ENCODE data around the gene NCAM1.

The NCAM1 gene

DNA sequence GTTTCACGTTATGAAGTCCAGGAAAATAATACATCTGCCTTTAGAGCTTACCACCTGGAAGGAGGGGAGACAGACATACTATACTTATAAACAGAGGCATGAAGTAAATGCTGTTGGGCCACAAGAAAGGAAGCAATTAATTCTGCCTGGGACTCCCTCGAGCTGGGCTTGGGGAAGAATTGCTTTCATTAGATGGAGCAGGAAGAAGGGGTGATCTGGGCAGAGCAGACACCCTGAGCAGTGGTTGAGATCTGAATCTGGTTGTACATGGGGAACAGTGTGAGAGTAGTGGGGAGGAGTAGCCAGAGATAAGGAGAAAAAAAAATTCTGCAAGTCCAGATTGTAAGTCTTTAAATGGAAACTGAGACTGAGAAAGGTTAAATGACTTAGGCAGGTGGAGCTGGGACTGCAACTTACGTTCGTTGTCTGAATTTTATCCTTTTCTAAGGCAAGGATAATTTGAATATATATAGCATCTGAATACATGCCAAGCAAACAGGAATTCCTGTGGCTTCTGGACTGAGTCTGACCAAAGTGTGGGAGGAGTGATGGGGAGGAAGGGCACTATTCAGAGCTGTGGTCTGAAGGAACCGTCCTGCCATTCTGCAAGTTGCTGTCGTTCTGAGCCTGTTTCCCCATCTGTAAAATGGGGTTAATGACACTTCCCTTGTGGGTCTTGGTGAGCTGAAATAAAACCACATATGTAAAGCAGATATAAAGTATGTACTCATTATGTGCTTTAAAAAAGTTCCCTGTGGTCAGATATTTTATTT is 7.9 kb downstream of the NCAM1 start:
- no peak for DNase-seq (ENCODE audit: low spot score)

DNA sequence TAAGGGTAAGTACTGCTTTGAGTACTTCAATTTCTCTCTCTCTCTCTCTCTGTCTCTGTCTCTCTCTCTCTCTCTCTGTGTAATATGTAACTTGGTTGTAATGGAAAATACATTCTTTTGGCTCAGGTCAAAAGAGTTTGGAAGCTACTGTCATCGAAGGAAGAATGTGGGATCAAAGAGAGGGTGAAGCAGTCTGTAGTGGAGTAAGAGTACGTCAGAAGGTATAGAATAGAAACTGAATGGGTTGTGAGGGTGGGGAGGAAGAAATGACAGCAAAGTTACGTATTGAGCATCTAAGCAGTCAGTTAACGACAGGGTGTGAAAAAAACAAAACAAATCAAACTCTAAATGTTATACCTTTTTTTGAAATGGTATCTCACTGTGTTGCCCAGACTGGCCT is 10.0 kb downstream of the NCAM1 start:
- DNase-seq (ENCODE audit: low spot score) = no peak

- no peak for DNase-seq (ENCODE audit: low spot score)
Measured at GRCh38 chr11:112971827-112972226, 10.6 kb downstream of the NCAM1 start.

- DNase-seq (ENCODE audit: low spot score) = no peak
Measured at GRCh38 chr11:112972399-112973145, 11.4 kb downstream of the NCAM1 start.

- DNase-seq (ENCODE audit: low spot score) = no peak
Measured at GRCh38 chr11:112975051-112975450, 13.8 kb downstream of the NCAM1 start.

- DNase-seq (ENCODE audit: low spot score) = peak; percentile 74
Measured at GRCh38 chr11:112975493-112975892, 14.3 kb downstream of the NCAM1 start.

GRCh38 chr11:112977755-112978154 is 16.5 kb downstream of the NCAM1 start:
- no peak for DNase-seq (ENCODE audit: low spot score)

GRCh38 chr11:112983887-112984286 is 22.7 kb downstream of the NCAM1 start:
- DNase-seq (ENCODE audit: low spot score) = no peak

GRCh38 chr11:112989198-112989597 is 28.0 kb downstream of the NCAM1 start:
- DNase-seq (ENCODE audit: low spot score) = no peak

DNA sequence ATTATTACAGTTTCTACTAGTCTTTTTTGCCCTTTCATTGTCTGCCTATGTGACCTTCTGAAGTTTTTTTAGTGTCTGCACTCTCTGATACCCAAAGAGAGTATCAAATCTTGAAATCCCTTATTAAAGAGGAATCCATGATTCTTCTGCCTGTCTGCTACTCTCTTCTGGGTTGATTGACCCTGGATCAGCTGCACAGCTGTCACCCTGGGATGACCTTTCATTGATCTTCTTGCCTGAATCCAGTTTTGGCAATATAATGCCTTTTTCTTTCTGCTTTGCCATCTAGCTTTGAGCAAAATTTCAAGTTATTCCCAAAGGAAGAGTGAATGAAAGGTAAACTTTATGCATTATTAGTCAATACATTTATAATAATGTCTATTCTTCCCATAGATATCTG is 32.6 kb downstream of the NCAM1 start:
- no peak for DNase-seq (ENCODE audit: low spot score)

DNA sequence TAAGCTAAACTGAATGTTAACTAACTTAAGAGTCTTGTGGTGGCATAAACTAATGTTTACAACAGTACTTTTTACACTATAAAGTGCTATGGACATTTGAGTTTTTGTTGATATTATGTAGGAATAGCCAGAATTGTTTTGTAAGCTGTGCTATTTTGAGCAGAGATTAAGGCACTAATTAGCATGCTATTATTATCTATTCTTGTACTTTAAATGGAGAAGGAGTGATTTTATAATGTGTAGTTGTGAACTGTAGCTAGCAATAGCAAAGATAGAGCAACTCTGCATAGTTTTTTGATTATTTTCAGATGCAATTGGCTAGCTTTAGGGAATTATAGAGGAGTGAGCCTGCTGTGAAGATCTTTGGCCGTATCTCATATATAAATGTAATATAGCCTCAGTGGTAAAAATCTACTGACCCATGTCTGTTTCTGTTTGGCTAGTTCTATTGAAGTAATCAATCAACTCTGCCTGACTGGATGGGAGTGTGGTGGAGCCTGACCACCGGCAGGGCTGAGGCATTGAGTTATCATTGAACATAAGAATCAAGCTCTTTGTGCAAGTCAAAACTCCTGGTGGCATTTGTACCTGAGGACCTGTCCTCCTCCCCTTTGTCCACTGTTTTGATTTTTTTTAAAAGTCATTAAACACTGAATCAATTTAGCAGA is 34.3 kb downstream of the NCAM1 start:
- DNase-seq (ENCODE audit: low spot score) = no peak

GRCh38 chr11:112996994-112997393 is 35.8 kb downstream of the NCAM1 start:
- DNase-seq (ENCODE audit: low spot score) = no peak

- DNase-seq (ENCODE audit: low spot score) = no peak
Measured at GRCh38 chr11:112997857-112998466, 36.7 kb downstream of the NCAM1 start.

DNA sequence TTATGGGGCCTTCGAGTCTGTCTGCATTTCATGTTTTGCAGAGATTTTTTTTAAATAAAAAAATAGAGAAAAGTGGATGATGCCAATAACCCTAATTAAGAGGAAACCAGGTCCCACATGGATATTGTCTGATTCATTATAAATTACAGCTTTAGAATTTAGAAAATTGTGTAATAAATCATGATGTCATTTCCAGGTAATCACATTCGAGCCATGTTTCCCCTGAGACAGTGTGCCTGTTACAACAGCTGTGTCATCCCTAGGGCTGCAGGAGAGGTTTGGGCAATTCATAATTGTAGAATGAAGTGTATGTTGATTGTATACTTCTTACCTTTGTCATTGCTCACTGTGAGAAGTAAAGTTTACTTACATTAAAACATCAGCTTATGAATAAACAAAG is 38.3 kb downstream of the NCAM1 start:
- peak; percentile 38 for DNase-seq (ENCODE audit: low spot score)

DNA sequence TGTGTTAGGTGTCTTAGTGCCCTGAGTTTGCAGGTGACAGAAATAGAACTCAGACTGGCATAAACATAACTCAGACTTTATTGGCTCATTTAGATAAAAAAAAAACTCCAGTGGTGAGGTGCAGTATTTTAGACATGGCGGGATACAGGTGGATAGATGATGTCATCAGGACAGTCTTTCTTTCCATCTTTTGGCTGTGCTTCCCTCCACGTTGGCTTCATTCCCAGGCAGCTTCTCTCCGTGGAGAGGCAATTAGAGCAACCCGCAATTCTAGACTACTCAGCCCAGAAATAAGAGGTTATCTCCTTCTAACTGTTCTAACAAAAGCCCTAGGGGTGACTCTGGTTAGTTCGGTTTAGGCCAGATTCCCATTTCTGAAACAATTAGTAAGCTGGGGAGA is 40.5 kb downstream of the NCAM1 start:
- DNase-seq (ENCODE audit: low spot score) = no peak

DNA sequence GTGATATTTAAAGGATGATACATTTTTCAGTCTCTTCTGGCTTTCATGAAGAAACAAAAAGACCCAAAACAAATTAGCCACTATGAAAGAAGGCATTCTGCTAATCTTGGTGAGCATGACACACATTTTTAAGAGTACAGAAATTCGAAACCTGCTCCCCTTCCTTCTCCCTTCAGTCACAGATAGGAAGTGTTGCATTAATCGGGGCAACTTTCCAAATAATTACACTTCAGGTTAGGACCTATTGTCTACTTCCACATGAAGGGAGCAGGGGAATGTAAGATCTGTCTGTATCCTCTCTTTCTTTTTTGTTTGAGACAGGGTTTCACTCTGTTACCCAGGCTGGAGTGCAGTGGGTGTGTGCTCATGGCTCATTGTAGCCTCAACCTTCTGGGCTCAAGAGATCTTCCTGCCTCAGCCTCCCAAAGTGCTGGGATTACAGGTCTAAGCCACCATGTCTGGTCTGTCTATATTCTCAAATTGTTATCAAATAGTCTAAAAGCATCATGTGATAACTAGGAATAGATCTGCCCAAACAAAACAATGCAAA is 45.8 kb downstream of the NCAM1 start:
- no peak for DNase-seq (ENCODE audit: low spot score)

- peak; percentile 49 for DNase-seq (ENCODE audit: low spot score)
Measured at GRCh38 chr11:113014262-113015097, 53.3 kb downstream of the NCAM1 start.

GRCh38 chr11:113015098-113015455 is 53.9 kb downstream of the NCAM1 start:
- DNase-seq (ENCODE audit: low spot score) = no peak

DNA sequence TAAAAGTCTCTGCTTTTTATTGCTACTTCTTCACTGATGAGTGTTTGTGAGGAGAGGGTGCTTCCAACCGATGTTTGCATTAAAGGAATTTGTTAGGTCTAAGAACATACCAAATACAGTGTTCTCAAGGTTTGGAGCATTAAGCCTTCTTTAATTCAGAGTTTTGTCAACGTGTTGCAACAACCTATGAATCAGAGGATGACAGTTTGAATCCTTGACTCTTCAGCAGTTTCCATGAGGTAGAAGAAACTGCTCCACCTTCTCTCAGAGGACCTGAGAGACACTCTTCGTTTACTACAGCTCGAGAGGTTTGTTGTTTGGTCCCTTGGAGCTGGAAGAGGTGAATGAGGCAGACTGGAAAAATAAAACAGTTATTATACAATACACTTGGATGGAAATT is 55.7 kb downstream of the NCAM1 start:
- DNase-seq (ENCODE audit: low spot score) = no peak

DNA sequence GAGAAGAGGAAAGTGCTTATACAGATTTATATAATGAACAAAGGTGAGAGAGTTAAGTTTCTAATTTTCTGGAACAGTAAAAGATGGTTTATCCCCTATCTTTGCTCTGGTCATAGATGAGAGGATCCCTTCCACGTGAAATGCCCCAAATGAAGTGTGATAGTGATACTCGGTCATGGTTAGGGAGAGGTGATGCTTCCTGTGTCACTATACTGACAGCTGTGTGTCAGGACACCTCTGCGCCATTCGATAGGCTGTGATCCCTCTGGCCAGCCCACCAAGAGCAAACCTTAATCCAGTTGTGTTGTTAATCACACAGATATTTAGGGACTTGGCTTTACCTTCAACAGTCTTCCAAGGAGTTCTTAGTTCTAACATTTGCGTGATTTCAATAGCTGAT is 57.7 kb downstream of the NCAM1 start:
- no peak for DNase-seq (ENCODE audit: low spot score)

DNA sequence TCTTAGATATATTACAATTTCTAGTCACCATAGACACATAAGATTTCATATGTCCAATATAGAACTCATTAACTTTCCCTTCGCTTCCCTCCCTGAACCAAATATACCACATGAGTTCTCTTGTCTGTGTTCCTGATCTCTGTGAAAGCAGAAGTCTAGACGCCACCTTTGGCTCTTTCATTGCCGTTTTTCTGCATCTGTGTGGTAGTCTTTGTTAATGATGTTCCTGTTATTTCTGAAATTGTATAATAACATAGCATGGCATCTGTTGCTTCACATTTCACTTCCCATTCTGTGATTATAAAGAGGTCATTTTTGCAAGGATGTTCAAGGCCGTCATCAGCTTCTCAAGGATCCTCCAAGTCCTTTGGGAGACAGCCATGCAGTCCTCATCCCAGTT is 58.5 kb downstream of the NCAM1 start:
- DNase-seq (ENCODE audit: low spot score) = no peak

Data from SK-N-DZ (cell line).